ENCODE data around the gene SMARCAD1. TPM values are rescaled to one million over a fixed set of nuclear protein-coding genes. Genes with fewer than 3 reads are reported as not detected.
A peak's percentile ranks its signal among the peaks of the same experiment; 100 is the strongest.

Gene SMARCAD1
- total and polyA plus RNA-seq, 2 of the 8 experiments (the other 6 are each of a cell fraction or from before 2014, with no cell fraction given) = 24.1 to 59.4 TPM

DNA sequence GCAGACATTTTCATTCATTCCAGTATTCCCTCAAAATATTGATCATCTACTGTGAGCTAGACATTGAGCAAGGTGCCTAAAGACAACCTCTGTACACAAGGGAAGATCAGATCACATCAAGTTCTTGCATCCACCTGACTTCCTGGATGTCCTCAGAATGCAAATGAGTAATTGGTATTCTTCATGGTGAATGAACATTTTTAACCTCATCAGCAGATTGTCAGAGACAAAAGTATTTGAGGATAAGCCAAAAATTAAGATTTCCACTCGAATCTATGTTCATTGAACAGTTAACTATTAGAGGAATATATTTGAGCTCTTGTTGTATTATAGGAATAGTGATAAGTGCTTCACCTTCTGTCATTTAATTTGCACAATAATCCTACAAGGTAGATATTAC lies 1.3 kb downstream of the SMARCAD1 start:
- Histone ChIP-seq H3K4me1 (replicated peaks in 1 of 4; ENCODE audit: control insufficient read depth in 3 of 4, insufficient read depth in 4 of 4, low read length in 3 of 4) (peaks cover 0 to 8% (median 4%) of the 10 kb centered on the region in 4 experiments; a peak in 2 of 7 replicates), H3K4me2 (ENCODE audit: insufficient read depth in 1 of 2, low read depth in 2 of 2, low read length in 2 of 2) (peak overlapping the region; percentile 59 to 76), H3K4me3 (ENCODE audit: extremely low read depth in 1 of 4, insufficient read depth in 2 of 4, low read depth in 3 of 4, low read length in 4 of 4) (peak overlapping the region; percentile 85 to 93 (median 88); a peak in 6 of 8 replicates), H3K27me3 (replicated peaks in 1 of 4; ENCODE audit: control insufficient read depth in 3 of 4, extremely low read depth in 1 of 4, insufficient read depth in 3 of 4, low read length in 3 of 4) (no peaks in the 10 kb centered on the region; a peak in 1 of 7 replicates), H3K9ac (replicated peaks in 1 of 4; ENCODE audit: extremely low read depth in 1 of 4, low read depth in 3 of 4, low read length in 3 of 4) (peak overlapping the region in 2 of 4 experiments; percentile 88 to 97; a peak in 3 of 7 replicates), H3K79me1 (ENCODE audit: low read depth, low read length) (no peaks in the 10 kb centered on the region), H3K9me3 (ENCODE audit: insufficient read depth in 2 of 2, low read depth in 1 of 2, low read length in 1 of 2) (no peaks in the 10 kb centered on the region), H4K91ac (replicated peaks; ENCODE audit: insufficient read length, low read length) (no peak overlapping the region), H2AFZ (ENCODE audit: low read length) (no peak overlapping the region), H3K23ac (ENCODE audit: insufficient read length) (no peak overlapping the region), H3K27ac (ENCODE audit: low read depth, low read length) (peak overlapping the region; percentile 95; the same call in 1 of the 2 replicates), H4K8ac (ENCODE audit: extremely low read depth, insufficient read depth, low read length) (no peak overlapping the region), H3K23me2 (ENCODE audit: low read depth, low read length) (no peaks in the 10 kb centered on the region), H2AK5ac (ENCODE audit: low read depth, low read length) (no peak overlapping the region), H2BK5ac (ENCODE audit: low read depth, low read length) (no peak overlapping the region), H3K14ac (ENCODE audit: insufficient read length) (no peak overlapping the region), H4K5ac (ENCODE audit: insufficient read length, low read depth, low read length) (no peak overlapping the region), H3K56ac (replicated peaks; ENCODE audit: insufficient read length, low read depth, low read length) (no peak overlapping the region), H3K18ac (ENCODE audit: extremely low read depth, low read length) (no peak overlapping the region), H3K4ac (replicated peaks; ENCODE audit: insufficient read length, low read depth, low read length) (peak overlapping the region; percentile 0), H2BK20ac (ENCODE audit: low read length) (no peak overlapping the region), H2BK15ac (ENCODE audit: low read length) (no peak overlapping the region), H3K36me3 (ENCODE audit: control insufficient read depth in 2 of 4, insufficient read depth in 4 of 4, low read length in 3 of 4) (peaks cover 0 to 41% (median 23%) of the 10 kb centered on the region in 4 experiments; a peak in 5 of 8 replicates), H2BK120ac (replicated peaks; ENCODE audit: low read depth, low read length) (no peak overlapping the region), H3K79me2 (ENCODE audit: control insufficient read depth in 1 of 2, insufficient read depth in 2 of 2, low read length in 2 of 2) (peaks cover 7 to 53% of the 10 kb centered on the region in 2 experiments), H2BK12ac (ENCODE audit: low read depth, low read length) (no peak overlapping the region), H4K20me1 (replicated peaks in 1 of 2; ENCODE audit: control insufficient read depth in 1 of 2, insufficient read depth in 2 of 2, low read length in 2 of 2) (no peaks in the 10 kb centered on the region)
- WGBS, 2 experiments (ENCODE audit: extremely low coverage in 1 of 2, insufficient coverage in 1 of 2, insufficient read length in 1 of 2, insufficient replicate concordance in 2 of 2, low coverage in 1 of 2, low lambda C conversion rate in 2 of 2, missing lambda C conversion rate in 1 of 2) = 100% methylated on average over 1 of the region's 1 CpG; no CpG with 5 or more reads in 1 of the 2 experiments
- FAIRE-seq = no peak
- ChIA-PET CTCF (ENCODE audit: partially characterized antibody) (no interaction called here), POLR2A (ENCODE audit: partially characterized antibody) (interaction anchor here (0.7 to 3.5 kb wide), 6 partner anchors 9 to 382 kb away, joined by 3 to 12 read pairs (median 4); no protein-coding TSS in a partner anchor)
- DNase-seq (ENCODE audit: low read depth in 1 of 2, low spot score in 2 of 2) = no peak
- TF ChIP-seq RFX5 (IDR thresholded peaks at IDR 0.05; ENCODE audit: borderline replicate concordance, low read depth, low read length) = no peak
- 0 out of 2 replicates have a peak, but pooled peaks have one; percentile 34 for TF ChIP-seq POLR2AphosphoS5 (IDR thresholded peaks at IDR 0.05; ENCODE audit: low read depth, low read length)
- TF ChIP-seq SP4 (IDR thresholded peaks at IDR 0.05; ENCODE audit: low read length) = no peak
- no peak for TF ChIP-seq SAP30 (IDR thresholded peaks at IDR 0.05; ENCODE audit: insufficient read depth, insufficient replicate concordance, low read length)
- TF ChIP-seq BRCA1 (IDR thresholded peaks at IDR 0.05; ENCODE audit: low read depth, low read length) = no peak
- TF ChIP-seq KDM4A (IDR thresholded peaks at IDR 0.05; ENCODE audit: low read depth, low read length, severe bottlenecking) = no peak
- 0 out of 3 replicates have a peak, but pooled peaks of 1 of the 2 experiments have one; percentile 30 for TF ChIP-seq POLR2A (IDR thresholded peaks at IDR 0.05; ENCODE audit: control extremely low read depth in 1 of 2, low read depth in 2 of 2, low read length in 2 of 2)
- no peak for TF ChIP-seq SIRT6 (IDR thresholded peaks at IDR 0.05; ENCODE audit: low read length)
- TF ChIP-seq TCF12 (IDR thresholded peaks at IDR 0.05; ENCODE audit: low read depth, low read length) = no peak
- no peak for TF ChIP-seq MAFK (IDR thresholded peaks at IDR 0.05; ENCODE audit: low read depth, low read length)
- TF ChIP-seq CTBP2 (IDR thresholded peaks at IDR 0.05; ENCODE audit: borderline replicate concordance, insufficient read depth, insufficient read length, low read length) = no peak

Measured in H1 (cell line).